ENCODE data around the gene HYAL3.
A peak's percentile ranks its signal among the peaks of the same experiment; 100 is the strongest.

Gene HYAL3, protein sequence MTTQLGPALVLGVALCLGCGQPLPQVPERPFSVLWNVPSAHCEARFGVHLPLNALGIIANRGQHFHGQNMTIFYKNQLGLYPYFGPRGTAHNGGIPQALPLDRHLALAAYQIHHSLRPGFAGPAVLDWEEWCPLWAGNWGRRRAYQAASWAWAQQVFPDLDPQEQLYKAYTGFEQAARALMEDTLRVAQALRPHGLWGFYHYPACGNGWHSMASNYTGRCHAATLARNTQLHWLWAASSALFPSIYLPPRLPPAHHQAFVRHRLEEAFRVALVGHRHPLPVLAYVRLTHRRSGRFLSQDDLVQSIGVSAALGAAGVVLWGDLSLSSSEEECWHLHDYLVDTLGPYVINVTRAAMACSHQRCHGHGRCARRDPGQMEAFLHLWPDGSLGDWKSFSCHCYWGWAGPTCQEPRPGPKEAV

DNA sequence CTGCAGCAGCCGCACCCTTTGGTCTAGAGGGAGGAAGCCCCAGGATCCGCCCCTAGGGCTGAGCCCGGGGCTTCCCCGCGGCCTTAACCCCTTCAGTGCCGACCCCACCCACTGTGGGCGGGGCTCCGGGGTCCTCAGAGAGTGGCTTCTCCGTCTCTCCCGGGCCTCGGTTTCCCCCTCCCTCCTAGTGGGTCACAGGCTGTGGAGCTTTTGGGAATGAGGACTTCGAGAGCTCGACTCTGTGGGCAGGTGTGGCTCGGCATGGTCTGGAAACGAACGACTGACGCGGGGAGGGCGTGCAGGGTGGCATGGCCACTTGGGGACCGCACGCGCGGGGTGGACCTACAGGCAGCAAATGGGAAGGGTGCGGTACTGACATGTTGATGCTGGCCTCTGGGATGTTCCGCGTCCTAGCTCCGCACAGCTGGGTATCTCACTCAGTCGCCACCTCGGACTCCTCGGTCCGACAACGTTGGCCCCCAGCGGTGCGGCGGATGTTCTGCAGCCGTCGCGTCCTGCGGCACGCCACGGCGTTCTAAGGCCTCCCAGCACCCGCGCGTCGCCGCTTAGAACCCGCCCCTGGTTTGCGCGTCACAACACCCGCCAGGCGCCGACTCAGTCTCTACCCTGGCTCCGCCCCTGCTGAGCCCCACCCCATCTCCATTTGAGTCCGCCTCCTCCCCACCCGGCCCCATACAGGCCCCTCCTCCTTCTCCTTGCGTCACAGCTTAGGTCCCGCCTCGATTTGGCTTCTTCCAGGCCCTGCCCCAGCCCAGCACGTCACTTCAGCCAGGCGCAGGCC, at the start of gene HYAL3, which contains the start of gene NAA80:
Gene HYAL3, minus strand, starts transcription at position 570 of the 802 bp plus-strand sequence. CDS start 3,803 bp downstream, outside the sequence.
Gene NAA80, minus strand, starts transcription at position 570 of the 802 bp plus-strand sequence. CDS start 1,942 bp downstream, outside the sequence.
- peak; percentile 97 to 99 for DNase-seq

DNA sequence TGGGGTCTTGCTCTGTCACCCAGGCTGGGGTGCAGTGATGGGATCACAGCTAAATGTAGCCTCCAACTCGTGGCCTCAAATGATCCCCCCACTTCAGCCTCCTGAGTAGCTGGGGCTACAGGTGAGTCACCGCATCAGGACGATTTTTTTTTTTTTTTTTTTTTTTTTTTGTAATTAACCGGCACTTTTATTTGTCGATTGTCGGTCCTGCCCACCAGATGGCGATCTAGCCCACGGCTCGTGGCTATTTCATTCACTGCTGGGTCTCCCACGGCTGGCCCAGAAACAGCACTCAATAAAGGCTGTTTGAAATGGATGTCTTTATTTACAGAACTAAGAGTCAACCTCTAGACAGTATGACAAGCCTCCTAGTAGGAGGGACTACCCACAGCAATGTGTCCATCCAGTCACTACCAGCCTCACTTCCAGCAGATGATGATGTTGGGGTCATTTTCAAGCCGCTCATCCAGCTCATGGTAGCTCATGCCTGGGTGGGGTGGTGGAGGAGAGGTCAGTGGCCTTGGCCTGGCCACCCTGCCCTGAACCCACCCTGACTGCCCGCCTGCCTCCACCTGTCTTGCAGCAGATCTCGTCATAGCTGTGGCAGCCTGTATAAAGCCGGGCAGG, 48.1 kb upstream of the HYAL3 start:
- DNase-seq: peak; percentile 61 to 64

DNA sequence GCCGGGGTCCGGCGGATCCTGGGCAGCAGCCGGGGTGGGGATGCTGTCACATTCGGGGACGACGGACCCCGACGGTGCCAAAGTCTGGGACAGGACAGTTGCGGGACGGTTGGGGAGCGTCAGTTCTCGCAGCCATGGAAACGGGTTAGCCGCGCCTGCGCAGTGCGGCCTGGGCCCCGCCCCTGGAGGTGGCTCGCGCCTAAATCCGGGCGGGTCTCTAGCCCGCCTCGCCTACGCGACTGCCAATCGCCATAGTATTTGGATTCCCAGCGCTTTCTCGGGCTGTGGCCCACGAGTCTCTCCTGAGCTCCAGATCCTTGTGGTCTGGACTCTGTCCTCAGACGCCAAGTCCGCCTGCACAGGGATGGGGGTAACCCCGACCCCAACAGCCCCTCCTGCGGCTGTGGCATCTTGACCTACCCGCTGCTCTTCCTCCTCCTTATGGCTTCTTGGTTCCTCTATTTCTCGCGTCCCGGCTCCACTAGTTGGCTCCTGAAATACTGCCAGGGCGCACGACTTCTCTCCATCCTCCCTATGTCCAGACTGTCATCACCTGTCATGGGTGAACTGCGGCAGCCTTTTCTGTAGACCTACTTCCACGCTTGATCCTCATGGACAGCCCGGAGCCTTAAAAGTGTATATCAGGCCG, 46.5 kb upstream of the HYAL3 start, which contains the start of gene ZMYND10:
Gene ZMYND10, minus strand, starts transcription at position 147 of the 649 bp plus-strand sequence. CDS start 153 bp downstream, outside the sequence.
- DNase-seq: peak; percentile 77 to 78

DNA sequence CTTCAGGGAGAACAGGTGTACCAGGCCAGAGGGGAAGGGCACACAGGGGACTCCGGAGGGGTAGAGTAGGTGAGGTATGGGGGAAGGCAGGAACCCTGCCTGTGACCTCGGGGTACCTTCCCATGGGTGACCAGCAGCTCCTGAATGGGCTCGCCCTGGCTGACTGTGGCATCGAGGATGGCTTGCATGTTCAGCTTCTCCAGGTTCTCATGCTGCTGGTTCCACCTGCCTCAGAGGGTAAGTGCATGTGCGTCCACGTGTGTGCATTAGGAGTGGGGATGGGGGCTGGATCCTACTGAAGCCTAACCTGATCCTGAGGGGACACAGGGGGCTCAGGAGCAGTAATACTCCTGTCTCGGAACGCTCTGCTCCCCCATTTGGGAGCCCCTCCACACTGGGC, 45.8 kb upstream of the HYAL3 start:
- DNase-seq: no peak

DNA sequence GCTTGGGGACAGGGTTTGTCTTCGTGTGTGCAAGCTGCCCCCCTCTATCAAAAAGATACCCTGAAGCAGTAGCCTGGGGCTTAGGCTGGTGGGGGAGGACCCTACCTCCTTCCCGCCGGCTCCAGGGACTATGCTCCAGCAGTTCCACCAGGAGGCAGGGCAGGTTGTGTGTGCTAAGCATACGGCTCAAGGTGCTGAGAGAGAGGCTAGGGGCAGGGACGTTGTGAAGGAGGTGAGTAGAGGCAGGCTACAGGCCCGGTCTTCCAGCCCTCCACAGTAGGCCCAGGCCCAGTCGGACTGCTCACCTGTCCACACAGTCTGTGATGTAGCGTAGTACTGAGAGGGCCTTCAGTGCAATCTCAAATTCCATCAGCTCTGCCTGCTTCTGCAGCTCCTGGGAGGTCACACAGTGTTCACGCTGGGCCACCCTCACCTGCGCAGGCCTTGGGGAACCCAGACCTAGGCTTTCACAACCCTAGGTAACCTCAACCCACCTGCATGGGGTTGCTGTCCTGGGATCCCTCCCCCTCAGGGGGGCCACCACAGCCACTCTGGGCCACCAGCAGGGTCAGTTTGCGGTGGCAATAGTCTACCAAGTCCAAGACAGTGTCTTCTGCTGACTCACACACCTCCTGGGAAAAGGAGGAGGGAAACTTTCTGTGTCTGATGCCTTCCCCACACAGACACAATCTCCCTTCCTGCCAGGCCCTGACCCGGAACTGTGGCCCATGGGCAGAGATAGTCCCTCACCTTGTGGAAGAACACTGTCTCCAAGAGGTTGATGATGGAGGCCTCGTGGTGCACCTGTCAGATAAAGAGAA, 43.8 kb upstream of the HYAL3 start:
- DNase-seq: no peak

DNA sequence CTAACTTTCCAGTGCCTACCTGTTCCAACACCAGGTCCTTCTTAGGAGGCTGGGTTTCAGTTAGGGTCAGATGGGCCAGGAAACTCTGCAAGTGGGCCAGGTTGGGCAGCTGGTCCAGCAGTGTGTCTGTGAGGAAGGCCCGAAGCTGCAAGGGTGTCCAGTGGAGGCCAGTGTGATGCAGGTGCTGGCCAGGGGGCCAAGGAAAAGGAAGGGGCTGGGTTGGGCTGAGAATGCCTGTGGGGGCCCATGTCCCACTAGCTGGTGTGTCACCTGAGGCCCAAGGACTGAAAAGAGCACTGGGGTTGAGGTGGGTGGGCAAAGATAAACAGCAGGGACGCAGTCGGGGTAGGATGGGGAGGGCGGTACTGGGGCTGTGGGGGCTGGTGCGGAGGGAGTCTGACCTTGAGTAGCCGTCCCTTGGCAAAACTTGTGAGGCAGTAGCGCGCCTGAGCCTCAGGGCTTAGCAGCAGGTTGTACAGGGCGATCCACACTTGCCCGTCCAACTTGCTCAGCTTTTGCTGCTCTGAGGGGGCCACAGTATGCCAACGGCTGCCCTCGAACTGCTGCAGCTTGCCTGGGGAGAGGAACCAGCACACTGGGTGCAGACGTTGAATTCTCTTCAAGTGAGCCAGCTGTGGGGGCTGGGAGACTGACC, 42.9 kb upstream of the HYAL3 start:
- DNase-seq: no peak

DNA sequence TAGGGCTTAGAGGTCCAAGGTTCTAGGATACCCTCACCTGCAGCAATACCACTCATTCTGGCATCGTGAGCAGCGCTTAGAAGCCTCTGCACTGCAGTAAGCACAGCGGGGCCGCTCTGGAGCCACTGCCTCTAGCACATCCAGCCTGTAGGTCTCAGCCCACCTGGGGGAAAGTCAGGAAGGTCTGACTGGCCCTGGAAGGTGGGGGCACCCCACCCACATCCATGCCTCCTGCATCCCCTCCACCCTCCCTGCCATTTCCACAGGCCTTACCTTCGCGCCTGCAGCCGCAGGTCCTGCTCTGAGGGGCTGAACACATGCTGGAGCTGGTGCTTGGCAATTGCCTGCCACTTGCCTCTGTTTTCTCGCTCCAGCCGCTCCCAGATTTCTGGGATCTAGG, 42.3 kb upstream of the HYAL3 start:
- DNase-seq: no peak

DNA sequence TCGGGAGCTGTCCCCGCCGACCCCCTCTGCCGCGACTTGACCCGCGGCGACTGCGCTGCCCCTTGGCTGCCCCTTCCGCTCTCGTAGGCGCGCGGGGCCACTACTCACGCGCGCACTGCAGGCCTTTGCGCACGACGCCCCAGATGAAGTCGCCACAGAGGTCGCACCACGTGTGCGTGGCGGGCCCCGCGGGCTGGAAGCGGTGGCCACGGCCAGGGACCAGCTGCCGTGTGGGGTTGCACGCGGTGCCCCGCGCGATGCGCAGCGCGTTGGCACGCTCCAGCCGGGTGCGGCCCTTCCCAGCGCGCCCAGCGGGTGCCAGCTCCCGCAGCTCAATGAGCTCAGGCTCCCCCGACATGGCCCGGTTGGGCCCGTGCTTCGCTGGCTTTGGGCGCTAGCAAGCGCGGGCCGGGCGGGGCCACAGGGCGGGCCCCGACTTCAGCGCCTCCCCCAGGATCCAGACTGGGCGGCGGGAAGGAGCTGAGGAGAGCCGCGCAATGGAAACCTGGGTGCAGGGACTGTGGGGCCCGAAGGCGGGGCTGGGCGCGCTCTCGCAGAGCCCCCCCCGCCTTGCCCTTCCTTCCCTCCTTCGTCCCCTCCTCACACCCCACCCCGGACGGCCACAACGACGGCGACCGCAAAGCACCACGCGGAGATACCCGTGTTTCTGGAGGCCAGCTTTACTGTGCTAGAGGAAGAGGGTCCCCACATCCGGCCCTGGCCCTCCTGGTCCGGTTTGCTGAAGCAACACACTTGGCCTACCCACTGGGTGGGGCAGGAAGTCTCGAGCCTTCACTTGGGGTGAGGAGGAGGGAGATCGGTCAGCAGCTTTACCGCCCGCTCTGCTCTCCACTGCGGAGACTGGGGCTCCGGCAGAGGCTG, 41.5 kb upstream of the HYAL3 start, which contains the start of gene RASSF1:
Gene RASSF1, minus strand, starts transcription at position 389 of the 882 bp plus-strand sequence. Its CDS starts 31 bp downstream, at position 358.
- peak; percentile 64 to 68 for DNase-seq

DNA sequence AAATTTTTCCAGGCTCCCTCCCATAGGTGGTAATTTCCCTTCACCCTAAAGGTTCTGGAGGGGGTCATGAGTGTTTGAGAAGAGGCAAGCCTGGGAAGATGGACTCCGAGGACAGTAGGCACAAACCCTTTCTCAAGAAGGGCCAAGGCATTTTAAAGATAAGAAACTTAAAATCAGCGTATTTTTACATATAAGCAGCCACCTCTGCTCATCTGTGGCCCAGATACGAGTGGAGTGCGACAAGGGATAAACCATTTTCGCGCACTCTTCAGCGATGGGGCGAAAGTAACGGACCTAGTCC, 40.9 kb upstream of the HYAL3 start:
- DNase-seq: no peak

DNA sequence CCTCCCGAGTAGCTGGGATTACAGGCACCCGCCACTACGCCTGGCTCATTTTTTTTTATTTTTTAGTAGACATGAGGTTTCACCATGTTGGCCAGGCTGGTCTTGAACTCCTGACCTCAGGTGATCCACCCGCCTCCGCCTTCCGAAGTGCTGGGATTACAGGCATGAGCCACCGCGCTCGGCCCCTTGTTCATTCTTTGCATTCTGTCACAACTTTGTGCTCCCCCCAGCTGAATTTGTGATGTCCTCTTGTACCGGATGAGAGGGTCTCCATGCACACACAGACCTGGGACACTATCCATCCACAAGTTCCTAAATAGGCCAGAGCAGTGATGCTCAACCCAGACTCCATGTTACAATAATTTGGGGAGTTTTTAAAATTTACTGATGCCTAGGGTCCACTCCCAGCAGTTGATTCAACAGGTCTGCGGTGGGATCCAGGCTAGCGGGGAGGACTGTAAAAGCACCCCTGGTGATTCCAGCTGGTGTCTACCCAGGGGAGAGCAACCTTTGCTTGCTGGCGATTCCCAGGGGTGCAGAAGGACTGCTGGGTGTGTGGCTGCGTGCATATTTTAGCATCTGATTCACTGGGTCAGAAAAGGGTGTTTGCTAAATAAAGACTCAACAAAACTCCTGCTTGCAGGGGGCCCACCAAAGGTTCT, 40.4 kb upstream of the HYAL3 start:
- no peak for DNase-seq

DNA sequence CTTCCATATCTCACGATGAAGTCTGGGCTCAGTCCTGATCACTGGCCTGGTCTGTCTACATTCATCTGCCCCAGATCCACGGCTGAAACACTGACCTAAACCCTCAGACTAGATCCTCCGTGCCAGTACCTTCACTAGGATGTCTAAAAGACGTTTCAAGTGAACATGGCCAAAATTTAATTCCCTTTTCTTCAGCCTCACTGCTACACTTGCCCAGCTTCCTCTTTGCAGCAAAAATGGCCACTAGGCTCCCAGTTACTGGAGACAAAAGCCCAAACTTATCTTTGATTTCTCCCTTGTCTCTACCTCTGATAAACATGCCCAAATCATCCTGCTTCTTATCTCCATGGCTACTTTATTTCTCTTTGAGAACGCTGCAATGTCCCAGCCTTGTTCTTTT, 39.8 kb upstream of the HYAL3 start:
- no peak for DNase-seq

DNA sequence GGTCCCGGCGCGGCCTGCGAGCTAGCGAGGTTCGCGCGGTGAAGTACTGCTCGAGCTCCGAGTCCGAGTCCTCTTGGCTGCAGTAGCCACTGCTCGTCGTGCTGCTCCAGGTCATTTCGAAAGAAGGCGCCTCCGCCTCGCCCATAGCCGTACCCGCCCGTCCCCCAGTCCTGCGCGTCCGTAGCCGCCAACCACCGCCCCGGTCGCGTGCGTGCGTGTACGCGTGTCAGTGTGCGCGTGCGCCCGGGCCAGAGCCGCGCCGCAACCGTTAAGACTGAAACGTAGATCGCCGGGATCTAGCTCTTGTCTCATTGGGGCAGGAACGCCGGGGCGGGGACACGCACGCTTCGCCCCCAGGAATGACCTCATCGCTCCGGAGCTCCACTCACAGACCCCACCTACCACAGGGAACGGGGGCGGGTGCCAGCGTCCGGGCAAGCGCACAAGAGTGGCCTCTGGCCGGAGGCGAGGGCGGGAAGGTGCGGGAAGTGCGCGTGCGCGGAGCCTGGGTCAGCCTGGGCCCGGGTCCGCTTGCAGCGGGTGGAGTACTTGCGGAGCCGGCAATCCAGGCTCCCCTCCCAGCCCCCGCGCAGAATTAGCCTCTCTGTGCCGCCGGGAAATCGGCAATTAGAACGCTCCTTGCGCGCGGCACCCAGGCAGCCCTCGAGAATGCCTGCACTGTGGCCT, 38.1 kb upstream of the HYAL3 start:
- DNase-seq: peak; percentile 94

DNA sequence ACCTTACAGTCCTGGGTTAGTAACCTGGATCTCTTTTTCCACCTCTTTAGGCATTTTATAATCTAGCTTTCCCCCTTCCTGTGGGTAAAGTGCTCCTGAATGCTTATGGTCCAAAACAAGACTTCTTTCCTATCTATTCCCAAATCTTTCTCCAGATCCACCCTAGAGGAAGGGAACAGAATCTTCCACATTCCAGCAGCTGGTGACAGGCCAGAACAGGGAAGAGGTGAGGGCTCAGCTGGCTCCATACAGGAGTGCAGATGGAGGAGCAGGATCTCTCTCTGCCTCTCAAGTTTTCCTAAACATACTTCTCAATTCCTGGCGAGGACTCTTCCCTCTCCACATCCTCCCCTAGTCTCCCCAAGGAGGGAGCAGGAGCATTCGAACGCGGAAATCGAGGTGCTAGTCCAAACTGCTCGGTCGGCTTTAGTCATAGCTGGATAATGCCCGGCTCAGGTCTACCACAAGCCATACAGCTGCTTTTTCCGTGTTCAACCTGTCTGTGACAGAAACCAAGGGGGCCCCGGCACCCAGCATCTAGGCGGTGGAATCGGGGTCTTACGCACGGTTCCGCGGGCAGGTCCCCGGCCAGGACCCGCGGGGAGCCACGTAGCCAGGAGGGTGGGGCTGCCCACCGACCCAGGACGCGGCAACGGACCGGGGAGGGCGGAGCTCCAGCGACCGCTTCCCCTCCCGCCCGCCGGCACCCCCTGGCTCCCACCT, 37.4 kb upstream of the HYAL3 start:
- DNase-seq: no peak

DNA sequence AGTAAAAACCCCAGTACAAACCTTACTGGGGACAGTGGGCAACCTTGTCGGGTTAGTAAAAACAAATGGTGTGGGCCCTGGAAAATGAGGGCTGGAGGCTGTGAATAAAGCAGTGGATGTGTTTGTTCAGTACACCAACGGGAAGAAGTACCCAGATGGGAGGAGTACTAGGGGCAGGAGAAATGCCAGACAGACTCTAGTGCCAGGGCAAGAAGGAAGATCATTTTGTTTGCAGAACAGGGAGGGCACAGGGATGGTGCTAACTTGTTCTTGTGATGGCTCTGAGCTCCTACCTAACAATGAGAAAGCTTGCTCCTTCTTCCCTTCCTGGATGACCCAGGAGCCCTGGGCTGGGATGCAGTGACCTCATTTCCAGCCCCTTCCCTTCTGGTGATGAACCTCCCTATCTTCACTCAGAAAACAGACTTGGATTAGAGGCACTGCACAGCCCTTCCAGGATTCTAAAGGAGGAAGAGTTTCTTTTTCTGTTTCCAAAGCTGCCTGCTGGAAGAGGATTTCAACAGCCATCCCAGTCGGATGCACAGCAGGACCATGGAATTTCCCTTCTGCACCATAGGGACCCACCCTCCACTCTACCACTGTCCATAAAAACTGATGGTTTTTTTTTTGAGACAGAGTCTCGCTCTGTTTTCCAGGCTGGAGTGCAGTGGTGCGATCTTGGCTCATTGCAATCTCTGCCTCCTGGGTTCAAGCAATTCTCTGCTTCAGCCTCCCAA, 35.3 kb upstream of the HYAL3 start:
- DNase-seq: no peak

DNA sequence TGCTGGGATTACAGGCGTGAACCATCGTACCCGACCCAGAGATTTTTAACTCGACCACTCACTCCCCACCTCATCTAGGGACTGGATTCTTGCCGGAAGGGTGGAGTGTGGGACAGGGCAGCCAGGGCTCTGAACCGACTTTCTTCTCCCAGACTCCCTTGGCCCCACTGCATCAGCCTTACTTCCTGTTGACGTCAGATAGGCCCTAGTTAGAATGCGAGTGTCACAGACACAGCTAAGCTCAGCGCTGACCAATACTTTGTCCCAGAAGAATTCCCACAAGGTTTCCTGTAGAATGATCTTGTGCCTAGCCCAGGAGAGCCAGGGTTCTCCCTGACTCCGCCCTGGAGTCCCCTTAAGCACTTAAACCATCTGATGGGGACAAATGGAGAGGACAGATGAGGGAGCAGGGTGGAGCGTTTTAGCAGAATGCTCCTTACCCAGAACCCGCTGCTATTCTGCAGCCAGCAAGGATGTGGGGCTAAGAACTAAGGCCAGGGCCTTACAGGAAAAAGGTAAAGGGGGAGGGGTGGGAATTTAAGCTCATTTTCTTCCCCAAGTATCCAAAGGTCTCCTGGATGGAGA, 34.6 kb upstream of the HYAL3 start:
- DNase-seq: no peak

DNA sequence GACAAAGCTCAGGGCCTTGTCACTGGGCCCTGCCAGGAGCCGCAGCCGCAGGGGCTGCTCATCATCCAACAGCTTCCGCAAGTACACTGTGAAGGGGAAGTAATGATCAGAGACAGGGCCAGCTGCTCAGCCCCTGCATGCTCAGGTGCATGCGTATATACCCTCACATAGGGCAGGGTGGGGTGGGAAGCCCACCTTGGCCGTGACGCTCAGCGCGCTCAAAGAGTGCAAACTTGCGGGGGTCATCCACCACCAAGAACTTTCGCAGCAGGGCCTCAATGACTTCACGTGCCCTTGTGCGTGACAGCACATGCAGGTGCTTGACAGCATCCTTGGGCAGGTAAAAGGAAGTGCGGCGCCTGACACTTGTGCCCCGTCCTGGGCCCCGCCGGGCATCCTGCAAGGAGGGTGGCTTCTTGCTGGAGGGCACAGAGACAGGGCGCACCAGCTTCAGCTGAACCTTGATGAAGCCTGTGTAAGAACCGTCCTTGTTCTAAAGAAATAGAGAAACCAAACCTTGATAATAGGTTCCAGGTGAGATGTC, 32.2 kb upstream of the HYAL3 start:
- DNase-seq: no peak

DNA sequence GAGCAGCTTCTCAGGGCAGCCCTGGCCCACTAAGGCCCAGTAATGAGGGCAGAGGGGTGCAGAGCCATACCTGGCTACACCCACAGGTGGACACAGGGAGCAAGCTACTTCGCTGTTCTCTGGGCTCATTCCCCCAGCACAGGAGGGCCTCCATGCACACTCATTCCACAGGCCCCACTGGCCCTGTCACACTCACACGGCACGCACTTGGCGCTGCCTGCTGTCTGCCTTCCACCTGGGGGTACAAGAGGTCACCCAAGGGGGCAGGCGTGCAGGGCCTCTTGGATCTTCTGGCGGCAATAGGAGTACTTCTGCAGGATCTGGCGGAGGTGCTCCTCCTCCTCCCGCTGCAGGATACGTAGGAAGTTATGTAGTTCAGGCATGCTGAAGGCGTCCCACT, 31.1 kb upstream of the HYAL3 start:
- DNase-seq: no peak

Measured in stimulated activated CD4-positive, alpha-beta T cell treated with anti-CD3 and anti-CD28 coated beads, Interleukin-2, amount 100 ng/mL, for 48 hours (primary cell).